GM19035 (cell line): ENCODE data around the gene WIZ.
A peak's percentile ranks its signal among the peaks of the same experiment; 100 is the strongest.

ENCODE experiments used
- ATAC-seq: cut with Tn5 transposase; IDR thresholded peaks from one replicate; pipeline ENCODE4 v1.9.1; 2021; ENCODE audit not compliant: unreplicated experiment

WIZ gene

GRCh38 chr19:15445807-15446376 is 3.9 kb downstream of the WIZ start:
- ATAC-seq, result no peak

- ATAC-seq, result no peak
Measured at GRCh38 chr19:15445227-15445605, 4.5 kb downstream of the WIZ start.

GRCh38 chr19:15444505-15445226 is 5.1 kb downstream of the WIZ start:
- ATAC-seq, result no peak

GRCh38 chr19:15443838-15444237 is 5.9 kb downstream of the WIZ start:
- no peak for ATAC-seq

GRCh38 chr19:15443325-15443724 is 6.4 kb downstream of the WIZ start:
- ATAC-seq, result no peak

- no peak for ATAC-seq
Measured at GRCh38 chr19:15442142-15442920, 7.4 kb downstream of the WIZ start.

GRCh38 chr19:15441317-15441716 is 8.4 kb downstream of the WIZ start:
- no peak for ATAC-seq

- no peak for ATAC-seq
Measured at GRCh38 chr19:15439821-15440641, 9.7 kb downstream of the WIZ start.

- no peak for ATAC-seq
Measured at GRCh38 chr19:15439078-15439799, 10.5 kb downstream of the WIZ start.

- no peak for ATAC-seq
Measured at GRCh38 chr19:15438577-15438976, 11.2 kb downstream of the WIZ start.

- no peak for ATAC-seq
Measured at GRCh38 chr19:15438124-15438496, 11.6 kb downstream of the WIZ start.

- no peak for ATAC-seq
Measured at GRCh38 chr19:15437355-15438123, 12.2 kb downstream of the WIZ start.

- no peak for ATAC-seq
Measured at GRCh38 chr19:15436826-15437110, 13.0 kb downstream of the WIZ start.

GRCh38 chr19:15436012-15436825 is 13.5 kb downstream of the WIZ start:
- ATAC-seq, result no peak

GRCh38 chr19:15433519-15434069 is 16.2 kb downstream of the WIZ start:
- ATAC-seq, result no peak

- peak; percentile 80 for ATAC-seq
Measured at GRCh38 chr19:15432629-15433518, 16.9 kb downstream of the WIZ start.

- ATAC-seq, result no peak
Measured at GRCh38 chr19:15432018-15432494, 17.7 kb downstream of the WIZ start.
